Esophagus (tissue), 2 donors: ENCODE results near the gene VPS13D. TPM values are rescaled to one million over a fixed set of nuclear protein-coding genes. Genes with fewer than 3 reads are reported as not detected.
A peak's percentile ranks its signal among the peaks of the same experiment; 100 is the strongest.

Source experiments
- H3K27ac ChIP-seq, 2 donors: one replicate each; pipeline ENCODE4 v1.5.1; 2013; ENCODE audit warnings: low read depth in 2 of 2, mild to moderate bottlenecking in 2 of 2, inconsistent platforms in 1 of 2, low read length in 1 of 2, moderate library complexity in 1 of 2
- H3K27me3 ChIP-seq, 2 donors: one replicate each; pipeline ENCODE4 v1.6.1; 2013; ENCODE audit warnings: low read length in 2 of 2, control low read depth in 1 of 2, mild to moderate bottlenecking in 1 of 2; ENCODE audit not compliant: insufficient read depth in 2 of 2, control insufficient read depth in 1 of 2
- H3K36me3 ChIP-seq, 2 donors: one replicate each; pipeline ENCODE4 v1.6.1; 2013; ENCODE audit warnings: low read length in 1 of 2; ENCODE audit not compliant: control insufficient read depth in 2 of 2, insufficient read depth in 2 of 2
- H3K4me1 ChIP-seq, 2 donors: one replicate each; pipeline ENCODE4 v1.6.1; 2013; ENCODE audit warnings: low read length in 1 of 2; ENCODE audit not compliant: control insufficient read depth in 2 of 2, insufficient read depth in 2 of 2
- H3K4me3 ChIP-seq, 2 donors: one replicate each; pipeline ENCODE4 v1.5.1; 2013; ENCODE audit warnings: low read length in 2 of 2, mild to moderate bottlenecking in 2 of 2, low read depth in 1 of 2, moderate library complexity in 1 of 2
- H3K9me3 ChIP-seq, 2 donors: one replicate each; pipeline ENCODE4 v1.6.1; 2013; ENCODE audit warnings: mild to moderate bottlenecking in 2 of 2, low read depth in 1 of 2, low read length in 1 of 2, moderate library complexity in 1 of 2; ENCODE audit not compliant: control insufficient read depth in 2 of 2, insufficient read depth in 1 of 2
- WGBS, 2 donors: extraction: QIAGEN DNeasy Blood & Tissue Kit; methylation state at CpG; one replicate each; pipeline ENCODE4 v1.1.7; 2013; 5-methylcytosine and 5-hydroxymethylcytosine counted together
- polyA plus RNA-seq, 2 donors: library from polyadenylated mRNA; stranded (reverse); fragments of 200-250 nt; gene quantifications; one replicate each; pipeline ENCODE4 v1.2.3, GENCODE V29; 2013
- donor health status: healthy with polysubstance abuse.
- donor health status: Bipolar disorder and iron deficiency.

The VPS13D gene
- polyA plus RNA-seq, 2 donors = 26.3 to 36.9 TPM

DNA sequence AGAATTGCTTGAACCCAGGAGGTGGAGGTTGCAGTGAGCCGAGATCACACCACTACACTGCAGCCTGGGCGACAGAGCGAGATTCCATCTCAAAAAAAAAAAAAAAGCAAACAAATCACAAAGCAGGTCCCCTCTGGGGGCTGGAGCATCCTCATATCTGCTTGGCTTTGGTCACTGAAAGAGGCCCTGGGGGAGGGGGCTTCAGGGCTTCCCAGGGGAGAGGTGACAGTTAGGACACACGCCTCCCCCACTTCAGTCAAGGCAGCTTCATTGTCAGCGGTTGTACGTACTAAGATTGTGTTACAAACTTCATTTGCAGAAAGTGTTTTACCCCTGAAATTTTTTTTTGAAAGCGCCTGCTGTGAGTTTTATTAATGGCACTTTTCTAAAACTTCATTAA lies 257.7 kb downstream of the VPS13D start:
- 97 to 98% methylated on average over 7 of the region's 7 CpGs for WGBS, 2 donors

GRCh38 chr1:12488666-12489354 lies 259.0 kb downstream of the VPS13D start:
- Histone ChIP-seq H3K27ac (no peak overlapping the region), H3K36me3 (peaks cover 5 to 9% of the 10 kb centered on the region in 2 donors), H3K27me3 (no peaks in the 10 kb centered on the region), H3K9me3 (peaks cover 0 to 2% of the 10 kb centered on the region in 2 donors), H3K4me1 (peaks cover 6 to 15% of the 10 kb centered on the region in 2 donors), H3K4me3 (no peak overlapping the region)
- WGBS, 2 donors = 82 to 87% methylated on average over 4 of the region's 4 CpGs

More for the DNA sequence above, 257.7 kb downstream of the VPS13D start:
- H3K4me3 ChIP-seq = no peak overlapping the region
- H3K27ac ChIP-seq = no peak overlapping the region
- H3K4me1 ChIP-seq = peaks cover 6 to 15% of the 10 kb centered on the region in 2 donors
- no peaks in the 10 kb centered on the region for H3K27me3 ChIP-seq
- H3K36me3 ChIP-seq = peaks cover 4 to 9% of the 10 kb centered on the region in 2 donors
- peaks cover 0 to 2% of the 10 kb centered on the region in 2 donors for H3K9me3 ChIP-seq

GRCh38 chr1:12490532-12491142 lies 260.8 kb downstream of the VPS13D start:
- Histone ChIP-seq H3K36me3 (peaks cover 5 to 6% of the 10 kb centered on the region in 2 donors), H3K4me1 (peaks cover 6 to 12% of the 10 kb centered on the region in 2 donors), H3K9me3 (peaks cover 0 to 2% of the 10 kb centered on the region in 2 donors), H3K27me3 (no peaks in the 10 kb centered on the region), H3K4me3 (no peak overlapping the region), H3K27ac (no peak overlapping the region)
- WGBS, 2 donors = 93 to 95% methylated on average over 11 of the region's 11 CpGs

GRCh38 chr1:12491656-12492055 lies 261.8 kb downstream of the VPS13D start:
- H3K4me1 ChIP-seq = peaks cover 2 to 3% of the 10 kb centered on the region in 2 donors
- no peak overlapping the region for H3K4me3 ChIP-seq
- H3K36me3 ChIP-seq = peaks cover 5 to 6% of the 10 kb centered on the region in 2 donors
- peaks cover 0 to 2% of the 10 kb centered on the region in 2 donors for H3K9me3 ChIP-seq
- no peaks in the 10 kb centered on the region for H3K27me3 ChIP-seq
- 78 to 79% methylated on average over 5 of the region's 5 CpGs for WGBS, 2 donors
- no peak overlapping the region for H3K27ac ChIP-seq

DNA sequence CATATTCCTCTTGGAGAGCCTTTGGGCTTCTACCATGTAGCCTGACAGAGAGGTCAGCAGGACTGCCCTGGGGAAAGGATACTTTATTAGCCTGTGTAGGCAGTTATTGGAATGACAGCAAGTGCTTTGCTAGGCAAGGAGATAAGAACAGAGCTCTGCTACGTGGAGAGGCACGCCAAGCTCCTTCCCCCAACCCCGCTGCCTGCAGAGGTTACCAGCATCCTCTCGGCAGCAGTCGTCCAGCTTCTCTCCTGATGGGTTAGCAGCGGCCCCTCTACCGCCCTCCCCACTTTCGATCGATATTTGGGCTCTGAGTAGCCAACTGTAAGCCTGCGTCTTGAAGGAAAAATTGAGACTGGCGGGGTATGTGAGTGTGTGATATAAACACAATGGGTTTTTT lies 265.9 kb downstream of the VPS13D start:
- Histone ChIP-seq H3K9me3 (no peaks in the 10 kb centered on the region), H3K36me3 (peaks cover 5 to 6% of the 10 kb centered on the region in 2 donors), H3K27ac (no peak overlapping the region), H3K4me1 (no peaks in the 10 kb centered on the region), H3K27me3 (no peaks in the 10 kb centered on the region), H3K4me3 (no peak overlapping the region)
- 83 to 94% methylated on average over 11 of the region's 11 CpGs for WGBS, 2 donors

DNA sequence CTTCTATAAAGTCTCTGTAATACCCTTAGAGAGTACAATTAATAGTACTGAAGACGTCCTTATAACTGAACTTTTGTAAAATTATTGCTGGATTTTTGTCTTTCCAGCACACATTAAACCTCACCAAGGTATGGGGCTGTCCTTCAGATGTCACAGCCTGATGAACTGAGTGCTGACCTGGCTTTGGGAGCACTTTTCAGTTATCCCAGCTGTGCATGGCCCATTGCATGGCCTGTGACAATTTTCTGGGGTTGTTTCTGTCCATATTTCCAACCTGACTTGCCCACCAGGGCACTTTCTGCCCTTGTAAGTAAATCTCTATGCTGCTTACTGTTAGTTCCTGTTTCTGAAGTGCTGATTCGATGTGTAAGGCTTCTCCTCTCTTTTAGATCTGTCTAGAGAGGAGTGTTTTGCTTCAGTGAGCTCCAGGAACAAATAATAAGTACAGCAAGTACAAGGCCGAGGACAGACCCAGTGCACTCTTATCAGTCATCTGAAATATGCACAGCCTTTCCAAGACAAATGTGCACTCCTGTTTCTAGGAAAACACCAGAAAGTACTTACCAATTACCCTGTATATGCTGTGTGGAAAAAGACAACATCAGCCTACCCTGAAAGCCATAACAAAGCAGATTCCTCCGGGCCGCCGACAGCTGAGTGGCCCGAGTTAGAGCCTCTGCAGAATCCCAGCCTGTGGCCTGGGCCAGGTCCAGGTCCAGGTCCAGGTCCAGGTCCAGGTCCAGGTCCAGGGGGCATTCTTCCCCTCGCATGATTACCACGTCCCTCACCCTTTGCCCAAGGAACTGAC lies 266.5 kb downstream of the VPS13D start:
- no peak overlapping the region for H3K4me3 ChIP-seq
- peak overlapping the region in 1 of 2 donors; percentile 6 for H3K27ac ChIP-seq
- 65 to 83% methylated on average over 9 of the region's 9 CpGs for WGBS, 2 donors
- no peaks in the 10 kb centered on the region for H3K4me1 ChIP-seq
- H3K27me3 ChIP-seq = no peaks in the 10 kb centered on the region
- peaks cover 5 to 6% of the 10 kb centered on the region in 2 donors for H3K36me3 ChIP-seq
- H3K9me3 ChIP-seq = no peaks in the 10 kb centered on the region

GRCh38 chr1:12499539-12500240 lies 269.9 kb downstream of the VPS13D start:
- WGBS, 2 donors = 76 to 83% methylated on average over 13 of the region's 13 CpGs
- Histone ChIP-seq H3K36me3 (peaks cover 6 to 12% of the 10 kb centered on the region in 2 donors), H3K4me1 (peaks cover 0 to 6% of the 10 kb centered on the region in 2 donors), H3K9me3 (no peaks in the 10 kb centered on the region), H3K4me3 (no peak overlapping the region), H3K27me3 (no peaks in the 10 kb centered on the region), H3K27ac (peak overlapping the region in 1 of 2 donors; percentile 49)

GRCh38 chr1:12501661-12502060 lies 271.8 kb downstream of the VPS13D start:
- H3K27me3 ChIP-seq = no peaks in the 10 kb centered on the region
- H3K36me3 ChIP-seq = peaks cover 16 to 19% of the 10 kb centered on the region in 2 donors
- WGBS, 2 donors = 71 to 74% methylated on average over 9 of the region's 9 CpGs
- no peak overlapping the region for H3K27ac ChIP-seq
- H3K9me3 ChIP-seq = no peaks in the 10 kb centered on the region
- H3K4me1 ChIP-seq = peaks cover 0 to 6% of the 10 kb centered on the region in 2 donors
- H3K4me3 ChIP-seq = no peak overlapping the region
